CD4-positive, alpha-beta T cell (primary cell): ENCODE results near the gene MED27. TPM values are rescaled to one million over a fixed set of nuclear protein-coding genes. Genes with fewer than 3 reads are reported as not detected.

Source experiments
- ATAC-seq: fragments of 200-7000 bp; cut with Tn5 transposase; one replicate; pipeline ENCODE4 v1.10.0; 2022; ENCODE audit warnings: mild to moderate bottlenecking; ENCODE audit not compliant: poor library complexity
- CTCF ChIA-PET: fragments of 350-600 bp; sonication (Branson Sonifier 250); formaldehyde crosslinking; loops from one replicate; lab custom pipeline; 2021; ENCODE audit warnings: antibody characterized with exemption, inconsistent platforms; lab: Charles Lee
- POLR2A ChIA-PET: fragments of 350-600 bp; sonication (Branson Sonifier 250); formaldehyde crosslinking; loops from one replicate; lab custom pipeline; 2021; ENCODE audit warnings: antibody characterized with exemption, inconsistent platforms; lab: Charles Lee
- DNase-seq, 14 experiments: peaks; one replicate each; pipeline ENCODE4 v3.0.0-alpha.2; 2013 to 2020; ENCODE audit warnings: mixed read lengths in 2 of 14
- H3K27ac ChIP-seq, 2 donors: one replicate each; pipeline versions ENCODE4 v1.5.1 to v1.7.0; 2013; ENCODE audit warnings: low read length in 2 of 2, low read depth in 1 of 2, mild to moderate bottlenecking in 1 of 2
- H3K27me3 ChIP-seq, 2 experiments: 1 replicate in 1 of 2; 2 replicates in 1 of 2; pipeline versions ENCODE4 v1.6.1 to v1.7.0; 2013; ENCODE audit warnings: low read length in 2 of 2, control low read depth in 1 of 2, mild to moderate bottlenecking in 1 of 2, moderate library complexity in 1 of 2; ENCODE audit not compliant: insufficient read depth in 2 of 2, control insufficient read depth in 1 of 2
- H3K36me3 ChIP-seq: one replicate; pipeline ENCODE4 v1.6.1; 2013; ENCODE audit warnings: low read length, control low read depth; ENCODE audit not compliant: insufficient read depth
- H3K4me1 ChIP-seq: one replicate; pipeline ENCODE4 v1.6.1; 2013; ENCODE audit warnings: low read length, control low read depth; ENCODE audit not compliant: insufficient read depth
- H3K4me3 ChIP-seq: one replicate; pipeline ENCODE4 v1.5.1; 2013; ENCODE audit warnings: mild to moderate bottlenecking, low read length, moderate library complexity
- H3K9me3 ChIP-seq, 2 experiments: 1 replicate in 1 of 2; 2 replicates in 1 of 2; pipeline versions ENCODE4 v1.6.1 to v1.7.0; 2013; ENCODE audit warnings: low read length in 2 of 2, mild to moderate bottlenecking in 2 of 2, control low read depth in 1 of 2, moderate library complexity in 1 of 2; ENCODE audit not compliant: control insufficient read depth in 1 of 2, insufficient read depth in 1 of 2
- H3K27ac Mint-ChIP-seq: one replicate; pipeline ENCODE4 v1.8.0; 2020; ENCODE audit warnings: mixed read lengths
- H3K27me3 Mint-ChIP-seq: one replicate; pipeline ENCODE4 v1.8.0; 2021; ENCODE audit warnings: mixed read lengths
- H3K36me3 Mint-ChIP-seq: one replicate; pipeline ENCODE4 v1.8.0; 2021; ENCODE audit warnings: low read depth, mixed read lengths
- H3K4me1 Mint-ChIP-seq: one replicate; pipeline ENCODE4 v1.8.0; 2021; ENCODE audit warnings: low read depth, mixed read lengths
- H3K4me3 Mint-ChIP-seq: one replicate; pipeline ENCODE4 v1.8.0; 2020; ENCODE audit warnings: mild to moderate bottlenecking, mixed read lengths
- H3K9me3 Mint-ChIP-seq: one replicate; pipeline ENCODE4 v1.8.0; 2020; ENCODE audit warnings: mixed read lengths
- intact Hi-C, 2 experiments: fragments of 100-400 bp; cut with DNase I in 1 of 2; cut with micrococcal nuclease in 1 of 2; formaldehyde crosslinking; loops; one replicate each; pipeline versions ENCODE4 v1.15.1 to v1.9.0; 2023 to 2025; cut with DNase I, micrococcal nuclease
- total RNA-seq, 174 experiments: library from RNA in 2 of 174; stranded (reverse) in 2 of 174; gene quantifications; one replicate each; pipeline ENCODE4 v1.2.3 and lab custom pipeline; 2021 to 2026
- TF ChIP-seq, protein P1 (sequence below): fragments of 200-600 bp; IDR thresholded peaks from one replicate; pipeline ENCODE4 v1.8.0; 2022; ENCODE audit warnings: antibody characterized with exemption, mild to moderate bottlenecking

The MED27 gene
- total RNA-seq, 2 experiments from 2014 or later = 15.0 to 17.4 TPM

DNA sequence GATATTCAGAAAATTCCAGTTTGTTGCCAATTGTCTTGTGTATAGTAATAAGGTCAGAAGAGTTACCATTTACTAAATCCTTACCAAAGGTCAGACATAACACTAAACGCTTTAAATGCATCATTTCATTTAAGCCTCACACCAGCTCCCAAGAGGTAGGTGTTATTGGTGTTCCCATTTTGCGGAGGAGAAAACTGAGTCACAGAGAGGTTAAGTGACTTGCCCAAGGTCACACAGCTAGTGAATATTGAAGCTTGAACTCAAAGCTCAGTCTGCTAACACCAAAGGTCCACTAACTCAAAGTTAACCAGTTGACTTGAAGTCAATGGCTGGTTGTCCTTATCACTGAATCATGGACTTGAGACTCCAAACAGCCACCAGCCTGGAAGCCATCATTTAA is 41.4 kb upstream of the MED27 start:
- Histone ChIP-seq H3K4me1 (peaks cover 4% of the 10 kb centered on the region), H3K27me3 (peaks cover 16 to 18% of the 10 kb centered on the region in 2 experiments), H3K9me3 (no peaks in the 10 kb centered on the region), H3K36me3 (no peaks in the 10 kb centered on the region), H3K27ac (no peak overlapping the region), H3K4me3 (no peak overlapping the region)
- H3K4me3 Mint-ChIP-seq = no peak overlapping the region
- intact Hi-C loops = no loop called here
- TF ChIP-seq, protein P1, sequence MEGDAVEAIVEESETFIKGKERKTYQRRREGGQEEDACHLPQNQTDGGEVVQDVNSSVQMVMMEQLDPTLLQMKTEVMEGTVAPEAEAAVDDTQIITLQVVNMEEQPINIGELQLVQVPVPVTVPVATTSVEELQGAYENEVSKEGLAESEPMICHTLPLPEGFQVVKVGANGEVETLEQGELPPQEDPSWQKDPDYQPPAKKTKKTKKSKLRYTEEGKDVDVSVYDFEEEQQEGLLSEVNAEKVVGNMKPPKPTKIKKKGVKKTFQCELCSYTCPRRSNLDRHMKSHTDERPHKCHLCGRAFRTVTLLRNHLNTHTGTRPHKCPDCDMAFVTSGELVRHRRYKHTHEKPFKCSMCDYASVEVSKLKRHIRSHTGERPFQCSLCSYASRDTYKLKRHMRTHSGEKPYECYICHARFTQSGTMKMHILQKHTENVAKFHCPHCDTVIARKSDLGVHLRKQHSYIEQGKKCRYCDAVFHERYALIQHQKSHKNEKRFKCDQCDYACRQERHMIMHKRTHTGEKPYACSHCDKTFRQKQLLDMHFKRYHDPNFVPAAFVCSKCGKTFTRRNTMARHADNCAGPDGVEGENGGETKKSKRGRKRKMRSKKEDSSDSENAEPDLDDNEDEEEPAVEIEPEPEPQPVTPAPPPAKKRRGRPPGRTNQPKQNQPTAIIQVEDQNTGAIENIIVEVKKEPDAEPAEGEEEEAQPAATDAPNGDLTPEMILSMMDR = no peak
- DNase-seq (no peak), ATAC-seq (no peak)
- ChIA-PET POLR2A (no interaction called here), CTCF (no interaction called here)
- H3K27me3 Mint-ChIP-seq = peaks cover 86% of the 10 kb centered on the region
- H3K4me1 Mint-ChIP-seq = peaks cover 3% of the 10 kb centered on the region
- H3K36me3 Mint-ChIP-seq = no peaks in the 10 kb centered on the region
- no peaks in the 10 kb centered on the region for H3K9me3 Mint-ChIP-seq
- no peak overlapping the region for H3K27ac Mint-ChIP-seq

DNA sequence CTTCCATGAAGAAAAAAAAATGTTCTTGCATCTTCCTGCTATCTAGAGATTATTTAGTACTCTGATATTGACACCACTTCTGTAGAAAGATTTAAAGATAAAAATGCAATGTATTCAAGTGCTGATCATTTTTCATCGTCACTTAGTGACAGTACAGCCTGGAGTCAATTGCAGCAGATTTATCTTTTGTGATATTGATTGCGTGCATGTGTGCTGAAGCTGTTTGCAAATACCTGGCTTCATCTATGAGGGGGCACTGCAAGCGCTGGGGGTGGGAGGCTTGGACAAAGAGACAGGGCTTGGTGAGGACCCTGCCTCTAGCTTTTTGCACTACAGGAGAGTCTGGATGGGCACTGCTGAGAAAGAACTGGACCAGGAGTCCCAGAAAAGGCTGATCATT is 38.0 kb upstream of the MED27 start:
- TF ChIP-seq, protein P1 = no peak
- POLR2A ChIA-PET = no interaction called here
- peaks cover 7 to 17% of the 10 kb centered on the region in 2 experiments for H3K27me3 ChIP-seq
- intact Hi-C loops = no loop called here
- H3K4me3 Mint-ChIP-seq = no peak overlapping the region
- no peak overlapping the region for H3K27ac ChIP-seq
- H3K27ac Mint-ChIP-seq = no peak overlapping the region
- H3K9me3 Mint-ChIP-seq = no peaks in the 10 kb centered on the region
- H3K36me3 Mint-ChIP-seq = no peaks in the 10 kb centered on the region
- H3K36me3 ChIP-seq = no peaks in the 10 kb centered on the region
- H3K4me1 ChIP-seq = no peaks in the 10 kb centered on the region
- H3K27me3 Mint-ChIP-seq = peaks cover 73% of the 10 kb centered on the region
- peaks cover 0 to 7% of the 10 kb centered on the region in 2 experiments for H3K9me3 ChIP-seq
- no peaks in the 10 kb centered on the region for H3K4me1 Mint-ChIP-seq
- no peak for DNase-seq
- no peak overlapping the region for H3K4me3 ChIP-seq
- CTCF ChIA-PET = interaction anchor here (0.6 kb wide), 1 partner anchor 349 kb away, joined by 3 read pairs; no protein-coding TSS in a partner anchor
- ATAC-seq = no peak

DNA sequence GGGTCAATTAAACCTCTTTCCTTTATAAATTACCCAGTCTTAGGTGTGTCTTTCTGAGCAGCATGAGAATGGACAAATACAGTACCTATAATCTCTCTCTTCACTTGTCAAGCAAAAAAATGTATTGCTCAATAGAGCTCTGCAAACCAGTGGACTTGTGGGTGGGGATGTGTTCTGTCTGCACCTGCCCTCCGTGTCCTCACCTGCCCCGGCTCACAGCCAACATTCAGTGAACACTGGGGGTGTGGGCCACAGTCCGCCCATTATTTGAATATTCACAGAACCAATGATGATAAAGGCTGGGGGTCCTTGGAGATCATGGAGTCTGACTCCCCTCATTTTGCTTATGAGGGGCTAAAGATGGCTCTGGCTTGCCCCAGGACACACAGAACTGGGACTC is 36.9 kb upstream of the MED27 start:
- POLR2A ChIA-PET = no interaction called here
- Histone ChIP-seq H3K4me3 (no peak overlapping the region), H3K27me3 (peaks cover 11 to 17% of the 10 kb centered on the region in 2 experiments), H3K27ac (no peak overlapping the region), H3K9me3 (peaks cover 0 to 7% of the 10 kb centered on the region in 2 experiments), H3K36me3 (no peaks in the 10 kb centered on the region), H3K4me1 (no peaks in the 10 kb centered on the region)
- CTCF ChIA-PET = no interaction called here
- Mint-ChIP-seq H3K9me3 (no peaks in the 10 kb centered on the region), H3K4me3 (no peak overlapping the region), H3K27me3 (peaks cover 75% of the 10 kb centered on the region), H3K36me3 (no peaks in the 10 kb centered on the region), H3K4me1 (no peaks in the 10 kb centered on the region), H3K27ac (no peak overlapping the region)
- intact Hi-C loops = no loop called here
- ATAC-seq (no peak), DNase-seq (no peak)
- TF ChIP-seq, protein P1 = no peak
